KMS-11 (cell line): ENCODE data around the gene ARHGAP28.

ENCODE experiments used
- H2AFZ ChIP-seq: fragments of 200-600 bp; sonication (generic); 2 replicates; pipeline ENCODE4 v1.6.1; 2016; ENCODE audit warnings: antibody characterized with exemption, mixed run types, low read depth
- H3K27ac ChIP-seq: fragments of 200-600 bp; sonication (generic); 2 replicates; pipeline ENCODE4 v1.6.1; 2016; ENCODE audit warnings: mild to moderate bottlenecking, mixed run types
- H3K27me3 ChIP-seq: fragments of 200-600 bp; sonication (generic); 2 replicates; pipeline ENCODE4 v1.6.1; 2017; ENCODE audit warnings: mild to moderate bottlenecking, low read depth, mixed run types, moderate library complexity; ENCODE audit not compliant: insufficient read depth
- H3K36me3 ChIP-seq: fragments of 200-600 bp; sonication (generic); 2 replicates; pipeline ENCODE4 v1.6.1; 2017; ENCODE audit warnings: mild to moderate bottlenecking, mixed run types; ENCODE audit not compliant: insufficient read depth
- H3K4me1 ChIP-seq: fragments of 200-600 bp; sonication (generic); 2 replicates; pipeline ENCODE4 v1.6.1; 2016; ENCODE audit warnings: mild to moderate bottlenecking, low read depth, mixed run types; ENCODE audit not compliant: poor library complexity, severe bottlenecking
- H3K4me2 ChIP-seq: fragments of 200-600 bp; sonication (generic); 2 replicates; pipeline ENCODE4 v1.7.0; 2016; ENCODE audit warnings: mild to moderate bottlenecking, mixed run types
- H3K4me3 ChIP-seq: fragments of 200-600 bp; sonication (generic); IDR thresholded peaks from 2 replicates; pipeline ENCODE4 v1.6.1; 2017; ENCODE audit warnings: low read depth, low read length, mixed read lengths; ENCODE audit not compliant: insufficient read depth
- H3K79me2 ChIP-seq: fragments of 200-600 bp; sonication (generic); 2 replicates; pipeline ENCODE4 v1.6.1; 2016; ENCODE audit warnings: low read depth, mixed run types; ENCODE audit not compliant: insufficient read depth
- H3K9ac ChIP-seq: fragments of 200-600 bp; sonication (generic); 2 replicates; pipeline ENCODE4 v1.6.1; 2016; ENCODE audit warnings: mild to moderate bottlenecking, mixed run types
- H4K20me1 ChIP-seq: fragments of 200-600 bp; sonication (generic); 2 replicates; pipeline ENCODE4 v1.6.1; 2016; ENCODE audit warnings: mild to moderate bottlenecking, mixed run types; ENCODE audit not compliant: insufficient read depth
- CTCF ChIP-seq: fragments of 200-600 bp; sonication (generic); conservative IDR thresholded peaks from 2 replicates; pipeline ENCODE4 v1.6.1; 2017; ENCODE audit warnings: low read depth, mild to moderate bottlenecking, antibody characterized with exemption, low read length, moderate library complexity, mixed read lengths

The ARHGAP28 gene

GRCh38 chr18:6921571-6921970, 192.1 kb downstream of the ARHGAP28 start:
- no peak overlapping the region for H3K27ac ChIP-seq
- H3K36me3 ChIP-seq: no peaks in the 10 kb centered on the region
- no peaks in the 10 kb centered on the region for H3K79me2 ChIP-seq
- no peaks in the 10 kb centered on the region for H4K20me1 ChIP-seq
- no peak for TF ChIP-seq CTCF
- H2AFZ ChIP-seq: no peak overlapping the region
- no peaks in the 10 kb centered on the region for H3K4me1 ChIP-seq
- no peak overlapping the region for H3K4me3 ChIP-seq
- no peaks in the 10 kb centered on the region for H3K27me3 ChIP-seq
- H3K4me2 ChIP-seq: no peak overlapping the region
- no peak overlapping the region for H3K9ac ChIP-seq

- Histone ChIP-seq H3K4me3 (no peak overlapping the region), H4K20me1 (no peaks in the 10 kb centered on the region), H2AFZ (no peak overlapping the region), H3K36me3 (no peaks in the 10 kb centered on the region), H3K9ac (no peak overlapping the region), H3K4me1 (no peaks in the 10 kb centered on the region), H3K27ac (no peak overlapping the region), H3K27me3 (no peaks in the 10 kb centered on the region), H3K4me2 (no peak overlapping the region), H3K79me2 (no peaks in the 10 kb centered on the region)
- TF ChIP-seq CTCF: no peak
Measured at GRCh38 chr18:6923220-6923619, 193.7 kb downstream of the ARHGAP28 start.

GRCh38 chr18:6927153-6927552, 197.6 kb downstream of the ARHGAP28 start:
- Histone ChIP-seq H3K4me3 (no peak overlapping the region), H3K79me2 (no peaks in the 10 kb centered on the region), H4K20me1 (no peaks in the 10 kb centered on the region), H3K4me1 (no peaks in the 10 kb centered on the region), H2AFZ (no peak overlapping the region), H3K4me2 (no peak overlapping the region), H3K36me3 (no peaks in the 10 kb centered on the region), H3K27me3 (no peaks in the 10 kb centered on the region), H3K9ac (no peak overlapping the region), H3K27ac (no peak overlapping the region)
- no peak for TF ChIP-seq CTCF

- no peak for TF ChIP-seq CTCF
- H3K79me2 ChIP-seq: no peaks in the 10 kb centered on the region
- H4K20me1 ChIP-seq: no peaks in the 10 kb centered on the region
- no peak overlapping the region for H3K4me3 ChIP-seq
- no peaks in the 10 kb centered on the region for H3K27me3 ChIP-seq
- no peak overlapping the region for H2AFZ ChIP-seq
- H3K4me1 ChIP-seq: no peaks in the 10 kb centered on the region
- no peaks in the 10 kb centered on the region for H3K36me3 ChIP-seq
- H3K9ac ChIP-seq: no peak overlapping the region
- no peak overlapping the region for H3K4me2 ChIP-seq
- H3K27ac ChIP-seq: no peak overlapping the region
Measured at GRCh38 chr18:6928359-6928758, 198.8 kb downstream of the ARHGAP28 start.
